ENCODE results near the gene TAPBP.
"Not testable (repeated sequence)": the region's sequence is repeated elsewhere in the genome, so short reads cannot be mapped to it uniquely, and the experiment has no call there.

TAPBP gene

GRCh38 chr6:33313709-33314514, at the start of gene TAPBP:
TAPBP (minus strand) TSS chr6:33314078; CDS start chr6:33314041, 37 bp downstream.
- peak; percentile 73 for DNase-seq

GRCh38 chr6:33363486-33363885, 49.6 kb upstream of the TAPBP start:
- DNase-seq, result not testable (repeated sequence)

- DNase-seq, result no peak
These were observed 45.5 kb upstream of the TAPBP start for GRCh38 chr6:33359331-33359730.

- not testable (repeated sequence) for DNase-seq
These were observed 43.4 kb upstream of the TAPBP start for GRCh38 chr6:33357160-33357871.

GRCh38 chr6:33356295-33356694, 42.4 kb upstream of the TAPBP start:
- no peak for DNase-seq

- DNase-seq, result not testable (repeated sequence)
These were observed 42.0 kb upstream of the TAPBP start for GRCh38 chr6:33355860-33356259.

GRCh38 chr6:33347816-33348215, 33.9 kb upstream of the TAPBP start:
- no peak for DNase-seq

- DNase-seq, result not testable (repeated sequence)
These were observed 33.1 kb upstream of the TAPBP start for GRCh38 chr6:33346972-33347371.

GRCh38 chr6:33344701-33345697, 31.1 kb upstream of the TAPBP start:
- peak; percentile 78 for DNase-seq

GRCh38 chr6:33343953-33344611, 30.2 kb upstream of the TAPBP start:
- no peak for DNase-seq

- DNase-seq, result not testable (repeated sequence)
These were observed 29.7 kb upstream of the TAPBP start for GRCh38 chr6:33343606-33343952.

GRCh38 chr6:33339193-33339592, 25.3 kb upstream of the TAPBP start:
- no peak for DNase-seq

GRCh38 chr6:33336495-33336894, 22.6 kb upstream of the TAPBP start:
- no peak for DNase-seq

GRCh38 chr6:33335916-33336315, 22.0 kb upstream of the TAPBP start:
- DNase-seq, result no peak

GRCh38 chr6:33333666-33334065, 19.8 kb upstream of the TAPBP start:
- no peak for DNase-seq

GRCh38 chr6:33330736-33331135, 16.9 kb upstream of the TAPBP start:
- no peak for DNase-seq

- no peak for DNase-seq
These were observed 15.2 kb upstream of the TAPBP start for GRCh38 chr6:33329058-33329457.

GRCh38 chr6:33324125-33324524, 10.2 kb upstream of the TAPBP start:
- peak; percentile 87 for DNase-seq

GRCh38 chr6:33323623-33323948, 9.7 kb upstream of the TAPBP start:
- peak; percentile 92 for DNase-seq

GRCh38 chr6:33321227-33321626, 7.3 kb upstream of the TAPBP start:
- DNase-seq, result no peak

GRCh38 chr6:33320315-33321181, 6.7 kb upstream of the TAPBP start:
- peak; percentile 58 for DNase-seq

GRCh38 chr6:33319939-33320314, 6.0 kb upstream of the TAPBP start:
- DNase-seq, result no peak
